ENCODE results near the gene DNAAF8. TPM values are rescaled to one million over a fixed set of nuclear protein-coding genes. Genes with fewer than 3 reads are reported as not detected.

DNAAF8 gene
- total RNA-seq (2012; rRNA removed), result 0.44 and 0.51 TPM in 2 replicates

DNA sequence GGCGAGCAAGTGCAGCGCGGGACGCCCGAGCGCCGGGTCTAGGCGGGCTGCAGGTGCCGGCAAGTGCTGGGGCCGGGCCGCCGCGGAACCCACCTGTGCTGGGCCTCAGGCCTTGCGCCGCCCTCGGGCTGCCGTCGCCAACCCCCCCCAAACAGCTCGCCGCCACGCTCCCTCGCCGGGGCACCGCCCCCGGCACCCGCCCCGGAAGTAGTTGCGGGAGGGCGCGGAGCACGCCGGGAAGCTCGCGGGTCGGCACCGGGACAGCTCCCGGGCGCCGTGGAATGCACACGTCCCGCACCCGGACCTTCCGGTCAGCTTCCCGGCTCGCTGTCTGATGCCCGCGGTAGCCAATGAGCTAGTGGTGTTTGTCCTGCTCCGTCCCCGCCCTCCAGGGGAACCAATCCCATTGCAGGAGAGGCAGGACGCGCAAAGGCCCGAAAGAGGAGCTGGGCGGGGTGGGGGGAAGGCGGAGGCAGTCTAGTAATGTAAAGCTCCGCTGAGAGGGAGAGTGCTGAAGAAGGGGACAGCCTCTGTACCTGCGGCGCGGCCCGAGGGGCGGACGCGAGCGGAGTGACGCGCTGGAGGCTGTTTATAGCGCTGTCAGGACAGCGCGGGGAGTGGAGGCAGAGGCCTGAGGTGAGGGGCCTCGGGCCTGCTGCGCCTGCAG lies at the start of gene DNAAF8, which contains the start of gene ANKS3:
TSS of gene DNAAF8 (plus strand) at position 475 of the 667 bp plus-strand sequence. CDS start 1,978 bp downstream, outside the sequence.
TSS of gene ANKS3 (minus strand) at position 209 of the 667 bp plus-strand sequence. CDS start 4,122 bp downstream, outside the sequence.
- peaks cover 4% of the 10 kb centered on the region for H3K27me3 ChIP-seq (ENCODE audit: control insufficient read depth, insufficient read depth, low read length)
- H3K4me3 ChIP-seq (ENCODE audit: low read length), result peak within 1 kb of the TSS; percentile 98
- H3K36me3 ChIP-seq (ENCODE audit: insufficient read depth, low read length), result peaks cover 13% of the 10 kb centered on the region
- peaks cover 5% of the 10 kb centered on the region for H3K4me1 ChIP-seq (ENCODE audit: control insufficient read depth, insufficient read depth, low read length)
- peak within 1 kb of the TSS; percentile 90 for H3K9ac ChIP-seq (ENCODE audit: low read depth, low read length)
- peak within 1 kb of the TSS; percentile 98 for H3K4me2 ChIP-seq (ENCODE audit: low read length)
- no peaks in the 10 kb centered on the region for H3K9me3 ChIP-seq (replicated peaks; ENCODE audit: low read length)

GRCh38 chr16:4684763-4685162 lies 49.6 kb upstream of the DNAAF8 start:
- Histone ChIP-seq H3K36me3 (ENCODE audit: insufficient read depth, low read length) (peaks cover 43% of the 10 kb centered on the region), H3K27me3 (ENCODE audit: control insufficient read depth, insufficient read depth, low read length) (no peaks in the 10 kb centered on the region), H3K9me3 (replicated peaks; ENCODE audit: low read length) (no peaks in the 10 kb centered on the region), H3K4me1 (ENCODE audit: control insufficient read depth, insufficient read depth, low read length) (no peaks in the 10 kb centered on the region), H3K9ac (ENCODE audit: low read depth, low read length) (no peak overlapping the region), H3K4me3 (ENCODE audit: low read length) (no peak overlapping the region), H3K4me2 (ENCODE audit: low read length) (no peak overlapping the region)

DNA sequence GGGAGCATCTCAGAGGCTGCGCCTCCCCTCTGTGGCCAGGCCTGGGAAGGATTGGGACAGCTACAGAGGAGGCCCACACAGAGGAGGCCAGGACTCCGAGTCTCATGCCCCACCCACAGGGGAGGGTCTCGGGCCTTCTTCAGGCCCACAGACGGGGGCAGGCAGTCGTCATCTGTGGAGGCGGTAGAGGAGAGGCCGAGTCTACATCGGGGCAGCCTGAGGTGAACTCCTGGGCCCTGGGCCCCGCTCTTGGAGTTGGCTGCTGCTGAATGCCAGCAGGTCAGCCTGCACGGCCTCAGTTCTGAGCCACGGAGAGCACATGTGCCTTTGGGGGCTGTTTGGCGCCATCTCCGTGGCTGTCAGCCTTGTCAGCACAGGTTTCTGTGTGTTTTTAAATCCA lies 49.0 kb upstream of the DNAAF8 start:
- Histone ChIP-seq H3K9me3 (replicated peaks; ENCODE audit: low read length) (no peaks in the 10 kb centered on the region), H3K9ac (ENCODE audit: low read depth, low read length) (no peak overlapping the region), H3K36me3 (ENCODE audit: insufficient read depth, low read length) (peaks cover 43% of the 10 kb centered on the region), H3K4me1 (ENCODE audit: control insufficient read depth, insufficient read depth, low read length) (no peaks in the 10 kb centered on the region), H3K4me2 (ENCODE audit: low read length) (no peak overlapping the region), H3K27me3 (ENCODE audit: control insufficient read depth, insufficient read depth, low read length) (no peaks in the 10 kb centered on the region), H3K4me3 (ENCODE audit: low read length) (no peak overlapping the region)

- Histone ChIP-seq H3K27me3 (ENCODE audit: control insufficient read depth, insufficient read depth, low read length) (no peaks in the 10 kb centered on the region), H3K4me2 (ENCODE audit: low read length) (no peak overlapping the region), H3K9me3 (replicated peaks; ENCODE audit: low read length) (no peaks in the 10 kb centered on the region), H3K4me1 (ENCODE audit: control insufficient read depth, insufficient read depth, low read length) (no peaks in the 10 kb centered on the region), H3K9ac (ENCODE audit: low read depth, low read length) (no peak overlapping the region), H3K4me3 (ENCODE audit: low read length) (no peak overlapping the region), H3K36me3 (ENCODE audit: insufficient read depth, low read length) (peaks cover 43% of the 10 kb centered on the region)
Measured at GRCh38 chr16:4685776-4686496, 48.4 kb upstream of the DNAAF8 start.

- Histone ChIP-seq H3K9ac (ENCODE audit: low read depth, low read length) (no peak overlapping the region), H3K36me3 (ENCODE audit: insufficient read depth, low read length) (peaks cover 40% of the 10 kb centered on the region), H3K4me3 (ENCODE audit: low read length) (no peak overlapping the region), H3K27me3 (ENCODE audit: control insufficient read depth, insufficient read depth, low read length) (no peaks in the 10 kb centered on the region), H3K9me3 (replicated peaks; ENCODE audit: low read length) (no peaks in the 10 kb centered on the region), H3K4me2 (ENCODE audit: low read length) (no peak overlapping the region), H3K4me1 (ENCODE audit: control insufficient read depth, insufficient read depth, low read length) (no peaks in the 10 kb centered on the region)
Measured at GRCh38 chr16:4686497-4687210, 47.7 kb upstream of the DNAAF8 start.

DNA sequence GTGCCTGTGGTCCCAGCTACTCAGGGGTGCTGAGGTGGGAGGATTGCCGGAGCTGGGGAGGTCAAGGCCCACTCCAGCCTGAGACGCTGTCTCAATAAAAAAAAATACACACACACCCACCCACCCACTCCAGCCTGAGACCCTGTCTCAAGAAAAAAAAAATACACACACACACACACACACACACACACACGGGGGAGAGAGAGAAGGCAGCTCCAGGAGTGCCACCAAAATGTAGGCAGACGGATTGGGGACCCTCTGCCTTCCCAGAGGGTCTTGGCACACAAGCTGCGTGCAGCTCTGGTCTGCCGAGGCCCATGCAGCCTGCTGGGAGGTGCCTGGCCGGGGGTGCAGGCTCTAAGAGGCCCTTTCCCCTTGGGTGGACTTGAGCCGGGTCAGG lies 46.9 kb upstream of the DNAAF8 start:
- H3K4me1 ChIP-seq (ENCODE audit: control insufficient read depth, insufficient read depth, low read length), result peaks cover 4% of the 10 kb centered on the region
- H3K9ac ChIP-seq (ENCODE audit: low read depth, low read length), result no peak overlapping the region
- peaks cover 35% of the 10 kb centered on the region for H3K36me3 ChIP-seq (ENCODE audit: insufficient read depth, low read length)
- H3K9me3 ChIP-seq (replicated peaks; ENCODE audit: low read length), result no peaks in the 10 kb centered on the region
- no peak overlapping the region for H3K4me3 ChIP-seq (ENCODE audit: low read length)
- H3K4me2 ChIP-seq (ENCODE audit: low read length), result no peak overlapping the region
- H3K27me3 ChIP-seq (ENCODE audit: control insufficient read depth, insufficient read depth, low read length), result no peaks in the 10 kb centered on the region

GRCh38 chr16:4687946-4688673 lies 46.2 kb upstream of the DNAAF8 start:
- Histone ChIP-seq H3K4me2 (ENCODE audit: low read length) (no peak overlapping the region), H3K27me3 (ENCODE audit: control insufficient read depth, insufficient read depth, low read length) (no peaks in the 10 kb centered on the region), H3K9ac (ENCODE audit: low read depth, low read length) (no peak overlapping the region), H3K9me3 (replicated peaks; ENCODE audit: low read length) (no peaks in the 10 kb centered on the region), H3K4me3 (ENCODE audit: low read length) (no peak overlapping the region), H3K4me1 (ENCODE audit: control insufficient read depth, insufficient read depth, low read length) (peaks cover 10% of the 10 kb centered on the region), H3K36me3 (ENCODE audit: insufficient read depth, low read length) (peaks cover 34% of the 10 kb centered on the region)

GRCh38 chr16:4688674-4689045 lies 45.7 kb upstream of the DNAAF8 start:
- Histone ChIP-seq H3K36me3 (ENCODE audit: insufficient read depth, low read length) (peaks cover 28% of the 10 kb centered on the region), H3K4me2 (ENCODE audit: low read length) (no peak overlapping the region), H3K4me1 (ENCODE audit: control insufficient read depth, insufficient read depth, low read length) (peaks cover 11% of the 10 kb centered on the region), H3K9me3 (replicated peaks; ENCODE audit: low read length) (no peaks in the 10 kb centered on the region), H3K27me3 (ENCODE audit: control insufficient read depth, insufficient read depth, low read length) (no peaks in the 10 kb centered on the region), H3K9ac (ENCODE audit: low read depth, low read length) (no peak overlapping the region), H3K4me3 (ENCODE audit: low read length) (no peak overlapping the region)

DNA sequence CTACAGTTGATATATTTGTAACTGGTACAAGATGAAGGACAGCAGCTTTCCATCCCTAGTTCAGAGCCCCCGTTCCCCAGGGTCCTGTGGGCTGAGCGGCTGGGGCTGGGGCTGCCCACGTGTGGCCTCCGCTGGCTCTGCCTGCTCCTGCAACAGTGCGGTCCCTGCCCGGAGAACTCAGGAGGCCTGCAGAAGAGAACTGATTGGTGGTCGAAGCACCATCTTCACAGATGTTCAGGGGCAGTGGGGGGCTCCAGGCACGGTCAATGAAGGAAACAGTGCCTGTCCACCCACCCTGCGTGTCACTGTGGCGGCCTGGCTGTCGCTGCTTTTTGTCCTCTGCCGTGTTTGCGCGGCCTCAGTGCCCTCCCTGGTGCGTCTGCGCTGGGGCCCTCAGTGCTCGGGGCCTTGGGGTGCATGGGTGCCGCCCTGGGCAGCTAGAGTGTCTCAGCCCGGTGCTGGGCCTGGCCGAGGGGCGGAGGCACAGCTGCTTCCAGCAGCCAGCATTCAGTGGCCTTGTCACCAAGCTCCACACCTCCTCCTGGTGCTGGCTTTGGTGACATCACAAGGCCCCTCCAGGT lies 45.2 kb upstream of the DNAAF8 start:
- no peaks in the 10 kb centered on the region for H3K9me3 ChIP-seq (replicated peaks; ENCODE audit: low read length)
- no peaks in the 10 kb centered on the region for H3K27me3 ChIP-seq (ENCODE audit: control insufficient read depth, insufficient read depth, low read length)
- no peak overlapping the region for H3K9ac ChIP-seq (ENCODE audit: low read depth, low read length)
- peaks cover 11% of the 10 kb centered on the region for H3K4me1 ChIP-seq (ENCODE audit: control insufficient read depth, insufficient read depth, low read length)
- no peak overlapping the region for H3K4me3 ChIP-seq (ENCODE audit: low read length)
- peaks cover 25% of the 10 kb centered on the region for H3K36me3 ChIP-seq (ENCODE audit: insufficient read depth, low read length)
- H3K4me2 ChIP-seq (ENCODE audit: low read length), result no peak overlapping the region

DNA sequence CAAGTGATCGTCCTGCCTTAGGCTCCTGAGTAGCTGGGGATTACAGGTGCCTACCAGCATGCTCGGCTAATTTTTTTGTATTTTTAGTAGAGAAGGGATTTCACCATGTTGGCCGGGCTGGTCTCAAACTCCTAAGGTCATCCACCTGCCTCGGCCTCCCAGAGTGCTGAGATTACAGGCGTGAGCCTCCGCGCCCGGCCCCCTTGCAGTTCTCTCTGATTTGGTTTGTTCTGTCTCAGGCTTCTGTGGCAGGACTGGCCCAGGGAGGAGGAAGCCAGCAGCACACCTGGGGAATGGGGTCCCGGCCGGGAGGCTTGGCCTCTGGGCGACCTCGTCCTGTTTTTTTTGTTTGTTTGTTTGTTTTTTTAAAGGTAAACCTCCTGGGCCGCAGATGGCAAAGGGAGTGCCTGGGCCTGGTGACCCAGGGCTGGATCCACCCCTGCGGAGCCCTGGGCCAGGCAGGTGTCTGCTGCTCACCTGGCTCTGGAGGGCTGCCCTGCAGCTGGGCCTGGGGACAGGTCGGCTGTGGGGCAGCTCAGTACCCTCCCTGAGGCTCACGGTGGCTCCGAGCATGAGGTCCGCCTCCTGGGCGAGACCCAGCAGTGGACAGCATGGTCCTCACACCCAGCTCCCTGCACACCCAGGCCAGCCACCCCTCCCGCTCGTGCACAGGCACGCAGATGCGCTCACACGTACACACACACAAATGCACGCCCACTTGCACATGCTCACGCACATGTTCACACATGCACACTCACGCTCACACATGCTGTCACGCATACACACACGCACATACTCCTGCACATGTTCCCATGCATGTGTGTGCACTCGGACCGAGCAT lies 44.3 kb upstream of the DNAAF8 start:
- Histone ChIP-seq H3K4me3 (ENCODE audit: low read length) (no peak overlapping the region), H3K9me3 (replicated peaks; ENCODE audit: low read length) (no peaks in the 10 kb centered on the region), H3K9ac (ENCODE audit: low read depth, low read length) (no peak overlapping the region), H3K36me3 (ENCODE audit: insufficient read depth, low read length) (peaks cover 19% of the 10 kb centered on the region), H3K4me1 (ENCODE audit: control insufficient read depth, insufficient read depth, low read length) (peaks cover 17% of the 10 kb centered on the region), H3K4me2 (ENCODE audit: low read length) (no peak overlapping the region), H3K27me3 (ENCODE audit: control insufficient read depth, insufficient read depth, low read length) (no peaks in the 10 kb centered on the region)
